Common myeloid progenitor, CD34-positive (primary cell): Measurements from ENCODE around the gene CLEC2D.
A peak's percentile ranks its signal among the peaks of the same experiment; 100 is the strongest.
"Not testable (repeated sequence)": the region's sequence is repeated elsewhere in the genome, so short reads cannot be mapped to it uniquely, and the experiment has no call there.

Experiments used
- CTCF ChIA-PET: fragments of 350-600 bp; sonication (Branson Sonifier 250); formaldehyde crosslinking; loops from one replicate; lab custom pipeline; 2021; ENCODE audit warnings: antibody characterized with exemption; lab: Charles Lee
- POLR2A ChIA-PET: fragments of 350-600 bp; sonication (Branson Sonifier 250); formaldehyde crosslinking; loops from one replicate; lab custom pipeline; 2021; ENCODE audit warnings: antibody characterized with exemption; lab: Charles Lee
- DNase-seq, 3 donors: peaks; one replicate each; pipeline versions ENCODE4 v3.0.0 to v3.0.0-alpha.2; 2013
- H3K27ac ChIP-seq, 2 experiments: 1 replicate in 1 of 2; 2 replicates in 1 of 2; pipeline ENCODE4 v1.7.0; 2013; ENCODE audit warnings: inconsistent platforms in 2 of 2, low read length in 2 of 2, mild to moderate bottlenecking in 2 of 2, low read depth in 1 of 2, moderate library complexity in 1 of 2; ENCODE audit not compliant: severe bottlenecking in 2 of 2, insufficient read depth in 1 of 2, poor library complexity in 1 of 2
- H3K27me3 ChIP-seq, 5 experiments: replicated peaks in 2 of 5; 1 replicate in 3 of 5; 2 replicates in 2 of 5; pipeline versions ENCODE4 v1.6.1 to v1.7.0; 2013; ENCODE audit warnings: low read length in 4 of 5, mild to moderate bottlenecking in 2 of 5, moderate library complexity in 2 of 5, inconsistent platforms in 1 of 5; ENCODE audit not compliant: insufficient read depth in 5 of 5, control insufficient read depth in 4 of 5
- H3K36me3 ChIP-seq, 4 experiments: 1 replicate in 2 of 4; 2 replicates in 2 of 4; pipeline versions ENCODE4 v1.6.1 to v1.7.0; 2013; ENCODE audit warnings: low read length in 3 of 4, control low read depth in 1 of 4, mild to moderate bottlenecking in 1 of 4; ENCODE audit not compliant: control insufficient read depth in 4 of 4, insufficient read depth in 4 of 4
- H3K4me1 ChIP-seq, 4 experiments: 1 replicate in 3 of 4; 2 replicates in 1 of 4; pipeline versions ENCODE4 v1.6.1 to v1.7.1; 2013; ENCODE audit warnings: low read length in 3 of 4, mild to moderate bottlenecking in 3 of 4, control low read depth in 1 of 4, inconsistent platforms in 1 of 4, moderate library complexity in 1 of 4; ENCODE audit not compliant: control insufficient read depth in 4 of 4, insufficient read depth in 4 of 4; ENCODE audit errors: control extremely low read depth in 1 of 4
- H3K4me3 ChIP-seq, 7 experiments: 1 replicate in 4 of 7; 2 replicates in 3 of 7; pipeline versions ENCODE4 v1.5.1 to v1.7.0; 2013; ENCODE audit warnings: mild to moderate bottlenecking in 7 of 7, low read length in 6 of 7, moderate library complexity in 6 of 7, inconsistent platforms in 2 of 7, low read depth in 2 of 7, control low read depth in 1 of 7; ENCODE audit not compliant: insufficient read depth in 4 of 7, control insufficient read depth in 1 of 7; ENCODE audit errors: extremely low read depth in 1 of 7
- H3K9me3 ChIP-seq, 5 experiments: 1 replicate in 4 of 5; 2 replicates in 1 of 5; pipeline versions ENCODE4 v1.6.1 to v1.7.1; 2013; ENCODE audit warnings: low read length in 4 of 5, mild to moderate bottlenecking in 2 of 5, inconsistent platforms in 1 of 5, low read depth in 1 of 5, moderate library complexity in 1 of 5; ENCODE audit not compliant: control insufficient read depth in 4 of 5, insufficient read depth in 2 of 5; ENCODE audit errors: control extremely low read depth in 1 of 5
- WGBS: methylation state at CpG from one replicate; pipeline ENCODE4 v1.1.5; 2013; ENCODE audit not compliant: insufficient coverage; 5-methylcytosine and 5-hydroxymethylcytosine counted together

CLEC2D gene

GRCh38 chr12:9668161-9669018 is 1.1 kb upstream of the CLEC2D start:
- Histone ChIP-seq H3K27ac (no peak overlapping the region), H3K4me3 (no peak overlapping the region), H3K36me3 (peaks cover 5 to 20% (median 13%) of the 10 kb centered on the region in 4 experiments), H3K9me3 (no peaks in the 10 kb centered on the region), H3K27me3 (no peaks in the 10 kb centered on the region), H3K4me1 (peaks cover 0 to 15% (median 7%) of the 10 kb centered on the region in 4 experiments)
- ChIA-PET CTCF (interaction anchor here (0.9 to 1.2 kb wide), 2 partner anchors 9 to 35 kb away, joined by 3 read pairs; no protein-coding TSS in a partner anchor), POLR2A (no interaction called here)
- no peak for DNase-seq
- WGBS, result 50% methylated on average over 2 of the region's 4 CpGs

DNA sequence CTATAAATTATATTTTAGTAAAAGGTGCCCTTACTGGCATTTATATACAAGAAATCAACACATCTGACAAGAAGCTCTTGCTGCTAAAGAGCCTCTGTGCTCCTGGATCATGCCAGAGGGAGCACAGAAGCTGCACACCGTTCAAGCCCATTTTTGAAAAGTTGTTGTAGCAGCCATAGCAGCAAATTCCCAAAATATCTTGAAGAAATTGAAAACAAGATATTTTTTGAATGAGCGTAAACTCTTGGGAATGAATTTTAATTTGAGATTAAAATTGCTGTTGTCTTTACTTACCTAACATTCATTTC is 540 bp upstream of the CLEC2D start:
- Histone ChIP-seq H3K36me3 (peaks cover 5 to 19% (median 12%) of the 10 kb centered on the region in 4 experiments), H3K4me3 (no peak overlapping the region), H3K4me1 (peaks cover 2 to 21% (median 13%) of the 10 kb centered on the region in 4 experiments), H3K27me3 (no peaks in the 10 kb centered on the region), H3K27ac (no peak overlapping the region), H3K9me3 (no peaks in the 10 kb centered on the region)
- ChIA-PET CTCF (interaction anchor here (1.2 kb wide), 2 partner anchors 14 to 36 kb away, joined by 3 to 4 read pairs; no protein-coding TSS in a partner anchor), POLR2A (no interaction called here)
- DNase-seq, result no peak
- no CpG with 5 or more reads among the region's 2 CpGs for WGBS

DNA sequence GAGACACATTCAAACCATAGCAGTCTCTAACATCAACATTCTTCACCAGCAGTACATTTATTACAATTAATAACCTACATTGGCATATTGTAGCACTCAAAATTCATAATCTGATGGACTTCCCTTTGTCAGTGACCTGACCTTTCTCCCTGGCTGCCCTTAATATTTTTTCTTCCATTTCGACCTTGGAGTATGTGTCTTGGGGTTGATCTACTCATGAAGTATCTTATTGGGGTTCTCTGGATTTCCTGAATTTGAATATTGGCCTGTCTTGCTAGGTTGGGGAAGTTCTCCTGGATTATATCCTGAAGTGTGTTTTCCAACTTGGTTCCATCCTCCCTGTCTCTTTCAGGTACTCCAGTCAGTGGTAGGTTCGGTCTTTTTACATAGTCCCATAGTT is 2.8 kb downstream of the CLEC2D start:
- H3K27ac ChIP-seq, H3K27me3 ChIP-seq, CTCF ChIA-PET, H3K4me3 ChIP-seq, DNase-seq: not testable (repeated sequence)
- peaks cover 0 to 12% (median 5%) of the 10 kb centered on the region in 4 experiments for H3K36me3 ChIP-seq
- POLR2A ChIA-PET, result interaction anchor here (0.6 kb wide), 1 partner anchor 24 kb away, joined by 3 read pairs; no protein-coding TSS in a partner anchor
- H3K4me1 ChIP-seq, result peaks cover 2 to 25% (median 18%) of the 10 kb centered on the region in 4 experiments
- 80% methylated on average over 1 of the region's 2 CpGs for WGBS
- H3K9me3 ChIP-seq, result peaks cover 0 to 10% (median 1%) of the 10 kb centered on the region in 5 experiments

GRCh38 chr12:9673404-9674225 is 4.1 kb downstream of the CLEC2D start:
- peak; percentile 53 to 90 (median 89) for DNase-seq
- Histone ChIP-seq H3K27ac (peak overlapping the region in 1 of 2 experiments; percentile 38), H3K4me1 (peaks cover 2 to 20% (median 17%) of the 10 kb centered on the region in 4 experiments), H3K4me3 (peak overlapping the region in 2 of 7 experiments; percentile 15 to 38), H3K36me3 (peaks cover 0 to 14% (median 8%) of the 10 kb centered on the region in 4 experiments), H3K9me3 (peaks cover 0 to 10% (median 1%) of the 10 kb centered on the region in 5 experiments), H3K27me3 (no peaks in the 10 kb centered on the region)
- WGBS, result 19% methylated on average over 6 of the region's 6 CpGs
- POLR2A ChIA-PET, result no interaction called here
- CTCF ChIA-PET, result interaction anchor here (0.8 to 1.4 kb wide), 4 partner anchors 9 to 71 kb away, joined by 3 read pairs; no protein-coding TSS in a partner anchor

DNA sequence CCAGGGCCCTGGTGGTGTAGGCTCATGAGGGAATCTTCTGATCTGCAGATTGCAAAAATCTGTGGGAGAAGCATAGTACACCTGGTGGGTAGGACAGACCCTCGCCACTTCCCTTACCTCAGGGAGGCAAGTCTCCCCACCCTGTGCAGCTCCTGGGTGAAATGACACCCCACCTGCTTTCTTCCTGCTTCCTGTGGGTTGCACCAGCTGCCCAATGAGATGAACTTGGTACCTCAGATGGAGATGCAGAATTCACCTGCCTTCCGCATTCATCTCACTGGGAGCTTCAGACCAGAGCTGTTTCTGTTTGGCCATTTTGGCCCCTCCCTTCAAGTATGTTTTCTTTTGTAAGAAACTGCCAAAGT is 4.7 kb downstream of the CLEC2D start:
- ChIA-PET POLR2A (interaction anchor here (0.6 kb wide), 1 partner anchor 8 kb away, joined by 3 read pairs; no protein-coding TSS in a partner anchor), CTCF (interaction anchor here (1.2 to 1.4 kb wide), 3 partner anchors 8 to 70 kb away, joined by 3 read pairs; no protein-coding TSS in a partner anchor)
- Histone ChIP-seq H3K27me3 (no peaks in the 10 kb centered on the region), H3K36me3 (peaks cover 0 to 17% (median 8%) of the 10 kb centered on the region in 4 experiments), H3K4me1 (peaks cover 2 to 20% (median 17%) of the 10 kb centered on the region in 4 experiments), H3K27ac (peak overlapping the region in 1 of 2 experiments; percentile 38), H3K9me3 (peaks cover 0 to 10% (median 1%) of the 10 kb centered on the region in 5 experiments), H3K4me3 (no peak overlapping the region)
- 87% methylated on average over 2 of the region's 2 CpGs for WGBS
- peak in 2 of 3 donors; percentile 24 to 31 for DNase-seq

DNA sequence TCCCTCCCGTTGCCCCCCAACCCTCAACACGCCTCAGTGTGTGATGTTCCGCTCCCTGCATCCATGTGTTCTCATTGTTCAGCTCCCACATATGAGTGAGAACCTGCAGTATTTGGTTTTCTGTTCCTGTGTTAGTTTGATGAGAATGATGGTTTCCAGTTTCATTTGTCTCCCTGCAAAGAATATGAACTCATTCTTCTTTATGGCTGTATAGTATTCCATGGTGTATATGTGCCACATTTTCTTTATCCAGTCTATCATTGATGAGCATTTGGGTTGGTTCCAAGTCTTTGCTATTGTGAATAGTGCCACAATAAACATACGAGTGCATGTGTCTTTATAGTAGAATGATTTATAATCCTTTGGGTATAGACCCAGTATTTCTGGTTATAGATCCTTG is 13.0 kb downstream of the CLEC2D start:
- Histone ChIP-seq H3K36me3 (peaks cover 9 to 56% (median 25%) of the 10 kb centered on the region in 4 experiments), H3K9me3 (peaks cover 0 to 21% (median 8%) of the 10 kb centered on the region in 5 experiments)
- H3K27ac ChIP-seq, POLR2A ChIA-PET, H3K4me3 ChIP-seq, H3K4me1 ChIP-seq, DNase-seq, H3K27me3 ChIP-seq: not testable (repeated sequence)
- CTCF ChIA-PET, result interaction anchor here (1.2 to 1.7 kb wide), 2 partner anchors 9 to 18 kb away, joined by 3 to 5 read pairs; no protein-coding TSS in a partner anchor
- no CpG with 5 or more reads among the region's 4 CpGs for WGBS
